Prostate gland (tissue), 2 donors: ENCODE measurements around the gene COL5A1.

ENCODE experiments used
- POLR2A ChIP-seq: fragments of 450-650 bp; IDR thresholded peaks from one replicate; pipeline ENCODE4 v1.6.1; 2016; ENCODE audit warnings: antibody characterized with exemption, mild to moderate bottlenecking
- TF ChIP-seq, protein P1 (sequence below), 4 experiments: fragments of 200-600 bp in 2 of 4; fragments of 450-650 bp in 2 of 4; sonication (generic) in 2 of 4; IDR thresholded peaks; 1 replicate in 3 of 4; 2 replicates in 1 of 4; pipeline ENCODE4 v1.5.1; 2016 to 2019; ENCODE audit warnings: antibody characterized with exemption in 4 of 4, mild to moderate bottlenecking in 2 of 4, moderate library complexity in 2 of 4

DNA sequence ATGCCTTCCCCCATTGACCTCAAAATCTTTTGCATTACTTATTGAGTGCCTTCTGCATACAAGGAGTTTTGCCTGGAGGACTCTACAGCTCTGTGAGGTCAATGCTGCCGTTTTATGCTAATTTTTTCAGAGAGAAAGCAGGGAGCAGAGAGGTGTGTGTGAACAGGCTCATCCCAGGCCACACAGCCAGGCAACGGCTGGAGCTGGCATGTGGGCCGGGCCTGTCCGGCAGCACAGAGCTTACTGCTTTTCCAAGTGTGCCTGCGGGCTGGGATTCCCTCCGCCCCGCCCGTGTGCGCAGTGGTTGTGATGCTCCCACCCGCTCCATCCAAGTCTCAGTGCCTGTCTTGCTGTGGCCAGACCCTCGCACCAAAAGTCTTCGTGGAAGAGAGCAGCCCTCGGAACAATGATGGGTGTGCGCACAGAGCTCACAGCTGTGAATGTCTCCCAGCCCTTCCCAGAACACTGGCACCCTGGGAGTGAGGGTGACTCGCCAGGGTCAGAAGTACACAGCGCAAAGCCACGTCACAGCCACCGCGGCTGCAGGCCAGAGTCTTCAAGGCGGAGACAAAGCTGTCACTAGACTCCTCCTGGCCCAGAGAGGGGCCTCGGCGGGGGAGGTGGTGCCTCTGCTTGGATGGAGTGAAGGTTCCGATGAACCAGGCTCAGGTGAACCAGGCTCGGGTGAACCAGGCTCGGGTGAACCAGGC, 82.8 kb downstream of the COL5A1 start:
- no peak for TF ChIP-seq POLR2A
- TF ChIP-seq, protein P1, sequence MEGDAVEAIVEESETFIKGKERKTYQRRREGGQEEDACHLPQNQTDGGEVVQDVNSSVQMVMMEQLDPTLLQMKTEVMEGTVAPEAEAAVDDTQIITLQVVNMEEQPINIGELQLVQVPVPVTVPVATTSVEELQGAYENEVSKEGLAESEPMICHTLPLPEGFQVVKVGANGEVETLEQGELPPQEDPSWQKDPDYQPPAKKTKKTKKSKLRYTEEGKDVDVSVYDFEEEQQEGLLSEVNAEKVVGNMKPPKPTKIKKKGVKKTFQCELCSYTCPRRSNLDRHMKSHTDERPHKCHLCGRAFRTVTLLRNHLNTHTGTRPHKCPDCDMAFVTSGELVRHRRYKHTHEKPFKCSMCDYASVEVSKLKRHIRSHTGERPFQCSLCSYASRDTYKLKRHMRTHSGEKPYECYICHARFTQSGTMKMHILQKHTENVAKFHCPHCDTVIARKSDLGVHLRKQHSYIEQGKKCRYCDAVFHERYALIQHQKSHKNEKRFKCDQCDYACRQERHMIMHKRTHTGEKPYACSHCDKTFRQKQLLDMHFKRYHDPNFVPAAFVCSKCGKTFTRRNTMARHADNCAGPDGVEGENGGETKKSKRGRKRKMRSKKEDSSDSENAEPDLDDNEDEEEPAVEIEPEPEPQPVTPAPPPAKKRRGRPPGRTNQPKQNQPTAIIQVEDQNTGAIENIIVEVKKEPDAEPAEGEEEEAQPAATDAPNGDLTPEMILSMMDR (IDR thresholded peaks at IDR 0.05) = no peak
